GM23338 (cell line): Measurements from ENCODE around the gene TMEM132D.

Experiments
- CREB1 ChIP-seq: fragments of 250-450 bp; sonication (Bioruptor Pico); IDR thresholded peaks from 2 replicates; pipeline ENCODE4 v1.5.0; 2020; ENCODE audit warnings: low read depth, mild to moderate bottlenecking, moderate library complexity
- EZH2 ChIP-seq: fragments of 200-600 bp; sonication (generic); IDR thresholded peaks from one replicate; pipeline ENCODE4 v1.8.0; 2017; ENCODE audit warnings: antibody characterized with exemption, mild to moderate bottlenecking, low read depth; ENCODE audit not compliant: unreplicated experiment
- POLR2AphosphoS5 ChIP-seq: IDR thresholded peaks from 2 replicates; pipeline ENCODE4 v1.6.1; 2016; ENCODE audit warnings: antibody characterized with exemption, low read depth
- TF ChIP-seq, protein P1 (sequence below), 2 experiments: fragments of 200-600 bp in 1 of 2; sonication (generic) in 1 of 2; conservative IDR thresholded peaks; 2 replicates each; pipeline versions ENCODE4 v1.5.1 to v1.6.1; 2016 to 2017; ENCODE audit warnings: antibody characterized with exemption in 2 of 2, low read depth in 2 of 2, mild to moderate bottlenecking in 2 of 2, moderate library complexity in 1 of 2
- TF ChIP-seq, protein P2 (sequence below): IDR thresholded peaks from one replicate; pipeline ENCODE4 v1.6.1; 2018; ENCODE audit warnings: antibody characterized with exemption; ENCODE audit not compliant: unreplicated experiment
- TF ChIP-seq, protein P3 (sequence below): fragments of 250-450 bp; sonication (Bioruptor Pico); IDR thresholded peaks from 2 replicates; pipeline ENCODE4 v1.5.0; 2020; ENCODE audit warnings: mild to moderate bottlenecking, moderate library complexity

DNA sequence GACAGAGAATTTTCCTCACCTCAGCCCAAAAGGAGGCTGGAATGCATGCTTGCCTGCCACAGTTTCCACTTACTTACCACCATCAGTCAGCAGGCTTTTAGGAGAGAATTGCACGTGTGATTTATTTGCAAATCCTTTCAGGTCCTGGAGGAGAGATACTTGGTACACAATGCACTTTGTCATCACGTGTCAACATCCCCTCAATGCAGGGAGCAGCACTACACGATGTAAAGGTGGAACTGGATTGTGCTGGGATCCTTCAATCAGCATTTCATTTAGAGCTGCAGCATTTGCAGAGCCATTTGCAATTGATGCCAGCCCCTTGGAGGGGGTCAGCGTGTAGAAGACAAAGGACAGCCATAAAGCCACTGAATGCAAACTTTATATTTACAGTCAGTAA is 832.5 kb downstream of the TMEM132D start:
- TF ChIP-seq, protein P1, sequence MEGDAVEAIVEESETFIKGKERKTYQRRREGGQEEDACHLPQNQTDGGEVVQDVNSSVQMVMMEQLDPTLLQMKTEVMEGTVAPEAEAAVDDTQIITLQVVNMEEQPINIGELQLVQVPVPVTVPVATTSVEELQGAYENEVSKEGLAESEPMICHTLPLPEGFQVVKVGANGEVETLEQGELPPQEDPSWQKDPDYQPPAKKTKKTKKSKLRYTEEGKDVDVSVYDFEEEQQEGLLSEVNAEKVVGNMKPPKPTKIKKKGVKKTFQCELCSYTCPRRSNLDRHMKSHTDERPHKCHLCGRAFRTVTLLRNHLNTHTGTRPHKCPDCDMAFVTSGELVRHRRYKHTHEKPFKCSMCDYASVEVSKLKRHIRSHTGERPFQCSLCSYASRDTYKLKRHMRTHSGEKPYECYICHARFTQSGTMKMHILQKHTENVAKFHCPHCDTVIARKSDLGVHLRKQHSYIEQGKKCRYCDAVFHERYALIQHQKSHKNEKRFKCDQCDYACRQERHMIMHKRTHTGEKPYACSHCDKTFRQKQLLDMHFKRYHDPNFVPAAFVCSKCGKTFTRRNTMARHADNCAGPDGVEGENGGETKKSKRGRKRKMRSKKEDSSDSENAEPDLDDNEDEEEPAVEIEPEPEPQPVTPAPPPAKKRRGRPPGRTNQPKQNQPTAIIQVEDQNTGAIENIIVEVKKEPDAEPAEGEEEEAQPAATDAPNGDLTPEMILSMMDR (conservative IDR thresholded peaks at IDR 0.05; ENCODE audit: low read depth in 2 of 2) = no peak
- no peak for TF ChIP-seq POLR2AphosphoS5
- no peak for TF ChIP-seq EZH2
- TF ChIP-seq, protein P2, sequence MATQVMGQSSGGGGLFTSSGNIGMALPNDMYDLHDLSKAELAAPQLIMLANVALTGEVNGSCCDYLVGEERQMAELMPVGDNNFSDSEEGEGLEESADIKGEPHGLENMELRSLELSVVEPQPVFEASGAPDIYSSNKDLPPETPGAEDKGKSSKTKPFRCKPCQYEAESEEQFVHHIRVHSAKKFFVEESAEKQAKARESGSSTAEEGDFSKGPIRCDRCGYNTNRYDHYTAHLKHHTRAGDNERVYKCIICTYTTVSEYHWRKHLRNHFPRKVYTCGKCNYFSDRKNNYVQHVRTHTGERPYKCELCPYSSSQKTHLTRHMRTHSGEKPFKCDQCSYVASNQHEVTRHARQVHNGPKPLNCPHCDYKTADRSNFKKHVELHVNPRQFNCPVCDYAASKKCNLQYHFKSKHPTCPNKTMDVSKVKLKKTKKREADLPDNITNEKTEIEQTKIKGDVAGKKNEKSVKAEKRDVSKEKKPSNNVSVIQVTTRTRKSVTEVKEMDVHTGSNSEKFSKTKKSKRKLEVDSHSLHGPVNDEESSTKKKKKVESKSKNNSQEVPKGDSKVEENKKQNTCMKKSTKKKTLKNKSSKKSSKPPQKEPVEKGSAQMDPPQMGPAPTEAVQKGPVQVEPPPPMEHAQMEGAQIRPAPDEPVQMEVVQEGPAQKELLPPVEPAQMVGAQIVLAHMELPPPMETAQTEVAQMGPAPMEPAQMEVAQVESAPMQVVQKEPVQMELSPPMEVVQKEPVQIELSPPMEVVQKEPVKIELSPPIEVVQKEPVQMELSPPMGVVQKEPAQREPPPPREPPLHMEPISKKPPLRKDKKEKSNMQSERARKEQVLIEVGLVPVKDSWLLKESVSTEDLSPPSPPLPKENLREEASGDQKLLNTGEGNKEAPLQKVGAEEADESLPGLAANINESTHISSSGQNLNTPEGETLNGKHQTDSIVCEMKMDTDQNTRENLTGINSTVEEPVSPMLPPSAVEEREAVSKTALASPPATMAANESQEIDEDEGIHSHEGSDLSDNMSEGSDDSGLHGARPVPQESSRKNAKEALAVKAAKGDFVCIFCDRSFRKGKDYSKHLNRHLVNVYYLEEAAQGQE = no peak
- TF ChIP-seq, protein P3, sequence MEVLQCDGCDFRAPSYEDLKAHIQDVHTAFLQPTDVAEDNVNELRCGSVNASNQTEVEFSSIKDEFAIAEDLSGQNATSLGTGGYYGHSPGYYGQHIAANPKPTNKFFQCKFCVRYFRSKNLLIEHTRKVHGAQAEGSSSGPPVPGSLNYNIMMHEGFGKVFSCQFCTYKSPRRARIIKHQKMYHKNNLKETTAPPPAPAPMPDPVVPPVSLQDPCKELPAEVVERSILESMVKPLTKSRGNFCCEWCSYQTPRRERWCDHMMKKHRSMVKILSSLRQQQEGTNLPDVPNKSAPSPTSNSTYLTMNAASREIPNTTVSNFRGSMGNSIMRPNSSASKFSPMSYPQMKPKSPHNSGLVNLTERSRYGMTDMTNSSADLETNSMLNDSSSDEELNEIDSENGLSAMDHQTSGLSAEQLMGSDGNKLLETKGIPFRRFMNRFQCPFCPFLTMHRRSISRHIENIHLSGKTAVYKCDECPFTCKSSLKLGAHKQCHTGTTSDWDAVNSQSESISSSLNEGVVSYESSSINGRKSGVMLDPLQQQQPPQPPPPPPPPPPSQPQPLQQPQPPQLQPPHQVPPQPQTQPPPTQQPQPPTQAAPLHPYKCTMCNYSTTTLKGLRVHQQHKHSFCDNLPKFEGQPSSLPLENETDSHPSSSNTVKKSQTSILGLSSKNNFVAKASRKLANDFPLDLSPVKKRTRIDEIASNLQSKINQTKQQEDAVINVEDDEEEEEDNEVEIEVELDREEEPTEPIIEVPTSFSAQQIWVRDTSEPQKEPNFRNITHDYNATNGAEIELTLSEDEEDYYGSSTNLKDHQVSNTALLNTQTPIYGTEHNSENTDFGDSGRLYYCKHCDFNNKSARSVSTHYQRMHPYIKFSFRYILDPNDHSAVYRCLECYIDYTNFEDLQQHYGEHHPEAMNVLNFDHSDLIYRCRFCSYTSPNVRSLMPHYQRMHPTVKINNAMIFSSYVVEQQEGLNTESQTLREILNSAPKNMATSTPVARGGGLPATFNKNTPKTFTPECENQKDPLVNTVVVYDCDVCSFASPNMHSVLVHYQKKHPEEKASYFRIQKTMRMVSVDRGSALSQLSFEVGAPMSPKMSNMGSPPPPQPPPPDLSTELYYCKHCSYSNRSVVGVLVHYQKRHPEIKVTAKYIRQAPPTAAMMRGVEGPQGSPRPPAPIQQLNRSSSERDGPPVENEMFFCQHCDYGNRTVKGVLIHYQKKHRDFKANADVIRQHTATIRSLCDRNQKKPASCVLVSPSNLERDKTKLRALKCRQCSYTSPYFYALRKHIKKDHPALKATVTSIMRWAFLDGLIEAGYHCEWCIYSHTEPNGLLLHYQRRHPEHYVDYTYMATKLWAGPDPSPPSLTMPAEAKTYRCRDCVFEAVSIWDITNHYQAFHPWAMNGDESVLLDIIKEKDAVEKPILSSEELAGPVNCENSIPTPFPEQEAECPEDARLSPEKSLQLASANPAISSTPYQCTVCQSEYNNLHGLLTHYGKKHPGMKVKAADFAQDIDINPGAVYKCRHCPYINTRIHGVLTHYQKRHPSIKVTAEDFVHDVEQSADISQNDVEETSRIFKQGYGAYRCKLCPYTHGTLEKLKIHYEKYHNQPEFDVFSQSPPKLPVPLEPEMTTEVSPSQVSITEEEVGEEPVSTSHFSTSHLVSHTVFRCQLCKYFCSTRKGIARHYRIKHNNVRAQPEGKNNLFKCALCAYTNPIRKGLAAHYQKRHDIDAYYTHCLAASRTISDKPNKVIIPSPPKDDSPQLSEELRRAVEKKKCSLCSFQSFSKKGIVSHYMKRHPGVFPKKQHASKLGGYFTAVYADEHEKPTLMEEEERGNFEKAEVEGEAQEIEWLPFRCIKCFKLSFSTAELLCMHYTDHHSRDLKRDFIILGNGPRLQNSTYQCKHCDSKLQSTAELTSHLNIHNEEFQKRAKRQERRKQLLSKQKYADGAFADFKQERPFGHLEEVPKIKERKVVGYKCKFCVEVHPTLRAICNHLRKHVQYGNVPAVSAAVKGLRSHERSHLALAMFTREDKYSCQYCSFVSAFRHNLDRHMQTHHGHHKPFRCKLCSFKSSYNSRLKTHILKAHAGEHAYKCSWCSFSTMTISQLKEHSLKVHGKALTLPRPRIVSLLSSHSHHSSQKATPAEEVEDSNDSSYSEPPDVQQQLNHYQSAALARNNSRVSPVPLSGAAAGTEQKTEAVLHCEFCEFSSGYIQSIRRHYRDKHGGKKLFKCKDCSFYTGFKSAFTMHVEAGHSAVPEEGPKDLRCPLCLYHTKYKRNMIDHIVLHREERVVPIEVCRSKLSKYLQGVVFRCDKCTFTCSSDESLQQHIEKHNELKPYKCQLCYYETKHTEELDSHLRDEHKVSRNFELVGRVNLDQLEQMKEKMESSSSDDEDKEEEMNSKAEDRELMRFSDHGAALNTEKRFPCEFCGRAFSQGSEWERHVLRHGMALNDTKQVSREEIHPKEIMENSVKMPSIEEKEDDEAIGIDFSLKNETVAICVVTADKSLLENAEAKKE = no peak
- no peak for TF ChIP-seq CREB1 (CRISPR knock-in tag)
